ENCODE data around the gene IL1RL1. TPM values are rescaled to one million over a fixed set of nuclear protein-coding genes. Genes with fewer than 3 reads are reported as not detected.

IL1RL1 gene
- total RNA-seq, 1 donor from 2014 or later, result not detected

DNA sequence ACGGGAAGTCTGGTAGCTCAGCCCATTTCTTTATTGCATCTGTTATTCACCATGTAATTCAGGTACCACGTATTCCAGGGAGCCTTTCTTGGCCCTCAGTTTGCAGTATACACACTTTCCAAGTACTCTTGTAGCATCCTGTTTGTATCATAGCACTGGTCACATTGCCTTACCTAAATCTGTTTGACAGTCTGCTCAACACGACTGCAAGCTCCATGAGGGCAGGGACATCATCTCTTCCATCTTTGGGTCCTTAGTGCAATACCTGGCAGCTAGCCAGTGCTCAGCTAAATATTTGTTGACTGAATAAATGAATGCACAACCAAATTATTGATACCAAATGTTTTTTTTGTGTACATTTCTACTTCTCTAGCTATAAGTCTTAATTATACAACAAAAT is 33.0 kb downstream of the IL1RL1 start:
- DNase-seq (ENCODE audit: low read depth, low spot score), result no peak
- TF ChIP-seq, protein P1, sequence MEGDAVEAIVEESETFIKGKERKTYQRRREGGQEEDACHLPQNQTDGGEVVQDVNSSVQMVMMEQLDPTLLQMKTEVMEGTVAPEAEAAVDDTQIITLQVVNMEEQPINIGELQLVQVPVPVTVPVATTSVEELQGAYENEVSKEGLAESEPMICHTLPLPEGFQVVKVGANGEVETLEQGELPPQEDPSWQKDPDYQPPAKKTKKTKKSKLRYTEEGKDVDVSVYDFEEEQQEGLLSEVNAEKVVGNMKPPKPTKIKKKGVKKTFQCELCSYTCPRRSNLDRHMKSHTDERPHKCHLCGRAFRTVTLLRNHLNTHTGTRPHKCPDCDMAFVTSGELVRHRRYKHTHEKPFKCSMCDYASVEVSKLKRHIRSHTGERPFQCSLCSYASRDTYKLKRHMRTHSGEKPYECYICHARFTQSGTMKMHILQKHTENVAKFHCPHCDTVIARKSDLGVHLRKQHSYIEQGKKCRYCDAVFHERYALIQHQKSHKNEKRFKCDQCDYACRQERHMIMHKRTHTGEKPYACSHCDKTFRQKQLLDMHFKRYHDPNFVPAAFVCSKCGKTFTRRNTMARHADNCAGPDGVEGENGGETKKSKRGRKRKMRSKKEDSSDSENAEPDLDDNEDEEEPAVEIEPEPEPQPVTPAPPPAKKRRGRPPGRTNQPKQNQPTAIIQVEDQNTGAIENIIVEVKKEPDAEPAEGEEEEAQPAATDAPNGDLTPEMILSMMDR (conservative IDR thresholded peaks at IDR 0.05), result no peak

DNA sequence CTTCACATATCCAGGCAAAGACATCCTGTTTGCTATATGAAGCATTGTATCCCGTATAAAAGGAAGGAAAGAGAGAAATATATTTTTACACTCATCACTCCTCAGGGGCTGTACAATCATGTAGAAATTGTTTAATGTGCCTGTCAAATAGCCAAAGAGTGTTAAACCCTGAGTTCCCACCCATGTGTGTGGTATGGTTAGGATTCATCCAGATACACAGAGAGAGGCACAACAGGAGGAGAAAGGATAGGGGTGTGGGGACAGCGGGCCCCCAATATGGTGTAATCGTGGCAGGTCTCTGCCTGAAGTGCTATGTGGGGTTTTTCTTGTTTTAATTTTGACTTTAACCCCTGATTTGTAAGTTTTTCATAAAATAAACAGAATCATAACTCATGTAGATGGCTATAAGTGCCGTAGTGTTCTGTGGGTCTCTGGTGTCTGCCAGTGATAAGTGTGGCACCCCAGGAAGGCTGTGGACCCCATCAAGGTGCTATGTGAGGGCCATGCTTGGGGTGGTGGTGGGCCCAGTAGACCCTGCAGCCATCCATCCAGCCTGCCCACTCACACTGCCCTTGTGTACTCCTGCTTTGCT is 34.1 kb downstream of the IL1RL1 start:
- H3K36me3 Mint-ChIP-seq (ENCODE audit: low read depth), result no peaks in the 10 kb centered on the region
- no peak overlapping the region for H3K4me3 Mint-ChIP-seq
- no peak overlapping the region for H3K27ac Mint-ChIP-seq (ENCODE audit: unreplicated experiment)
- H3K4me1 Mint-ChIP-seq, result no peaks in the 10 kb centered on the region
- H3K27me3 Mint-ChIP-seq (ENCODE audit: low read depth), result peaks cover 28% of the 10 kb centered on the region
- TF ChIP-seq, protein P1 (conservative IDR thresholded peaks at IDR 0.05), result no peak
- no peaks in the 10 kb centered on the region for H3K9me3 Mint-ChIP-seq
- no peak for DNase-seq (ENCODE audit: low read depth, low spot score)

More for the DNA sequence above, 33.0 kb downstream of the IL1RL1 start:
- no peak overlapping the region for H3K27ac Mint-ChIP-seq (ENCODE audit: unreplicated experiment)
- peaks cover 23% of the 10 kb centered on the region for H3K27me3 Mint-ChIP-seq (ENCODE audit: low read depth)
- H3K4me3 Mint-ChIP-seq, result no peak overlapping the region
- no peaks in the 10 kb centered on the region for H3K36me3 Mint-ChIP-seq (ENCODE audit: low read depth)
- H3K4me1 Mint-ChIP-seq, result no peaks in the 10 kb centered on the region
- H3K9me3 Mint-ChIP-seq, result no peaks in the 10 kb centered on the region

DNA sequence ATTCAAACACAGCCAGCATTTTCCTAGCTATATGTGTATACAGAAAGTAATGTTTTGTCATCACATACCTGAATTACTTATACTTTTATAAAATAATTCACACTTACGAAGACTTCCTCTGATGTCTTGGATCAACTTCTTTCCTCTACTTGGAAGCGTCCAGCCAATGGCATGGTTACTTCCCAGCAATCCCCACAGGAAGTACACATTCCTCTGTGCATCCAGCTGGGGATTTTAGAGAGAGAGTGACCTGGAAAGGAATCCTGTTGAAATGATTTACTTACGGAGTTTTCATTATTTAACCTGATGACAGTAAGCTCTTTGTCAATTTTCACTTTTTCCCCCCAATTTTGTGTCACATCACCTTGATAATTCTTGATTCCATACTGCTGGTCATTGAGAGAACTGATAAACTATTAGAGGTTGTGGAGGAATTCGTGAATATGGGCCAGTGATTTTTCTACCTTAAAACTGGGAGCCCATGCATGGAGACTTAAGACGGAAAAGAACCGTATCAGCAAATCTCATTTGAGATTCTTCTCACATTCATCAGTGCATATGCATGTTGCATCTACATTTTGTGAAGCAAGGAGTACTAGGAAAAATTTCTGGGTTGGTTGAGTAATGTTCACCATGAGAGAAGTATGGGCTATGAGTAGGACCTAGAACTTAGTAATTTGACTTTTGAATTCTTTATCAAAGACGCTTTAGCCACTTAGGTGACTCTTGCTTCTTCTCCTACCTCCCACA is 35.2 kb downstream of the IL1RL1 start:
- Mint-ChIP-seq H3K36me3 (ENCODE audit: low read depth) (no peaks in the 10 kb centered on the region), H3K27me3 (ENCODE audit: low read depth) (peaks cover 35% of the 10 kb centered on the region), H3K9me3 (no peaks in the 10 kb centered on the region), H3K4me3 (no peak overlapping the region), H3K4me1 (no peaks in the 10 kb centered on the region), H3K27ac (ENCODE audit: unreplicated experiment) (no peak overlapping the region)
- DNase-seq (ENCODE audit: low read depth, low spot score), result no peak
- TF ChIP-seq, protein P1 (conservative IDR thresholded peaks at IDR 0.05), result no peak

DNA sequence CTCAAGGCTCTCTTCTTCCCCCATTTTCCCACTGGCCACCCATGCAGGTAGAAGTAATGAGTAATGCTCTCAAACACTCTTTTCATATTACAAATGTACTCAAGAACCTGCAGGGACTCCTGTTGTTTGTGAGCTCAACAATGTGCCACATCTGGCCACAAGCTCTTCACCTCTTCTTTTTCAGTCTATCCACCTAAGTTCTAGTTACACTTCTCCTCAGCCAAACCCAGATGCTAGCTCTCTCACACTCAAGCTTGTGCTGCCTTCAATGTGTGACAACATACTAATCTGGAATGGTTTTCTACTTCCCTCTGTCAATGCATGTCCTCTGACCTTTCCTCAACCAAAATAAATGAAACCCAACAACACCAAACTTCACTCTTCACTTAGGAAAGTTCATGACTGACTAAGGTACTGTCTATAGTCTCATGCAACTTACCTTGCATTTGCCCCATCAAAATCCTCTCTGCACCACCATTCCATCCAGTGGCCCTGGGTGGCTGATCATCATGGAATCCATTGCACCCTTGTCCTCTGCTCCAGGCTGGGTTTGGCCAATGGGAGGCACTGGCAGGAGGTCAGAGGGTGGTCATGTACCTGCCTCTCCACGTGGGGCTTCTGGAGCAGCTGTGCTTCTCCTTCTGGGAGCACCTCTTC is 38.9 kb downstream of the IL1RL1 start:
- Mint-ChIP-seq H3K4me3 (no peak overlapping the region), H3K27ac (ENCODE audit: unreplicated experiment) (no peak overlapping the region), H3K4me1 (no peaks in the 10 kb centered on the region), H3K9me3 (no peaks in the 10 kb centered on the region), H3K27me3 (ENCODE audit: low read depth) (peaks cover 59% of the 10 kb centered on the region), H3K36me3 (ENCODE audit: low read depth) (no peaks in the 10 kb centered on the region)
- DNase-seq (ENCODE audit: low read depth, low spot score), result no peak
- TF ChIP-seq, protein P1 (conservative IDR thresholded peaks at IDR 0.05), result no peak

DNA sequence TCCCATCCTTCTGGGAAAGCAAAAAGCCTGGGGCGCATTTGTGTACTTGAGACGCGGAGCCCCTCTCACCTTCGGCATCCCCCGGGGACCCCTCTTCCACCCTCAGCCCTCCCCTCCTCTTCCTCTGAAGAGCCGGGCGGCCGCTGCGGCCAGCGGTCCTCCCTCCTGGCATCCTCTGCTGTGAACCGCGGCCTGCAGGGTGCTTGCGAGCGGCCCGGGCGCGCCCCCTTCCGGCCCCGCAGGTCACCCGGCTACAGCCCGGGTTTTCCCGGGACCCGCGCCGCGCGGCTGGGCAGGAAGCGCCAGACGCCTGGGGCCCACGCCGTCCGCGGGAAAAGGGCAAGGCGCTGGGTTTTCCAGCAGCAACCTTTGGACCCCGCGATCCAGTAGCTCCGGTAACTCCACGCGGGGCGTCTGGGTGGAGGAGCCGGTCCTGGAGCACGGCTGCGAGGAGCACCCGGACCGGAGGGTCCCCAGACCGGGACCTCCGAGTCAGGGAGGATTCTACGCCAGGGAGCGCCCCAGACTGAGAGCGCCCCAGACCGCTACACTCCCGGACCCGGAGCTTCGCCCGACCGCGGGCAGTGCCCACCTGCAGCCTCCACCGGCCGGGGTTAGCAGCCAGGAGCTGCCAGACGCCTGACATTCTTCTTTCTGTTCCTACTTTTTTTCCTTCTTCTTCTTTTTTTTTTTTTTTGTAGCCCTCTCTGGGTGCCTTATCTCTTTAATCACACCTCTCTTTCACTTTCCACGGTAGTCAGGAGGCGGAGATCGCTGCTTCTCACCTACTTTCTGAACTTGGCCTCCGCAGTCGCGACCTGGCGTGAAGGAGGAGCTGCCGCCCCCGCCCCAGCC is 44.4 kb downstream of the IL1RL1 start, which contains the start of gene IL18R1:
TSS of gene IL18R1 (plus strand) at position 271 of the 855 bp plus-strand sequence. CDS start 6,865 bp downstream, outside the sequence.
- DNase-seq (ENCODE audit: low read depth, low spot score), result peak; percentile 72
- Mint-ChIP-seq H3K4me3 (peak within 1 kb of the TSS; percentile 89), H3K9me3 (no peaks in the 10 kb centered on the region), H3K36me3 (ENCODE audit: low read depth) (no peaks in the 10 kb centered on the region), H3K27me3 (ENCODE audit: low read depth) (peaks cover 63% of the 10 kb centered on the region), H3K4me1 (peaks cover 3% of the 10 kb centered on the region), H3K27ac (ENCODE audit: unreplicated experiment) (no peak within 1 kb of the TSS)
- TF ChIP-seq, protein P1 (conservative IDR thresholded peaks at IDR 0.05), result peak; percentile 78
